A549 (cell line): Measurements from ENCODE around the gene NAV2.

Source experiments
- CEBPB ChIP-seq, 2 experiments: fragments of >200 bp in 1 of 2; sonication (Bioruptor Twin) in 1 of 2; formaldehyde crosslinking in 1 of 2; IDR thresholded peaks; 2 replicates each; pipeline ENCODE4 v1.6.1; 2012 to 2016
- CTCF ChIP-seq: fragments of >200 bp; sonication (Bioruptor Twin); formaldehyde crosslinking; IDR thresholded peaks from 3 replicates; pipeline ENCODE4 v1.5.1; 2016
- EHMT2 ChIP-seq: fragments of 200-600 bp; sonication (generic); IDR thresholded peaks from 2 replicates; pipeline ENCODE4 v1.6.1; 2016; ENCODE audit warnings: antibody characterized with exemption, low read depth, mild to moderate bottlenecking, moderate library complexity
- GATA3 ChIP-seq: IDR thresholded peaks from 2 replicates; pipeline ENCODE4 v1.6.1; 2012; ENCODE audit warnings: borderline replicate concordance
- MAFK ChIP-seq: fragments of 450-650 bp; IDR thresholded peaks from 2 replicates; pipeline ENCODE4 v1.6.1; 2014; ENCODE audit not compliant: partially characterized antibody
- RAD21 ChIP-seq, 2 experiments: fragments of >200 bp in 1 of 2; sonication (Bioruptor Twin) in 1 of 2; formaldehyde crosslinking in 1 of 2; IDR thresholded peaks in 1 of 2; conservative IDR thresholded peaks in 1 of 2; 2 replicates in 1 of 2; 3 replicates in 1 of 2; pipeline ENCODE4 v1.6.1; 2012 to 2018; ENCODE audit warnings: inconsistent platforms in 1 of 2
- RNF2 ChIP-seq: fragments of 200-600 bp; sonication (generic); IDR thresholded peaks from 2 replicates; pipeline ENCODE4 v1.6.1; 2016; ENCODE audit warnings: low read depth, mild to moderate bottlenecking, antibody characterized with exemption, moderate library complexity, borderline replicate concordance
- SMC3 ChIP-seq: fragments of >200 bp; sonication (Bioruptor Twin); formaldehyde crosslinking; IDR thresholded peaks from 3 replicates; pipeline ENCODE4 v1.6.1; 2018; ENCODE audit warnings: inconsistent platforms

GRCh38 chr11:19891022-19891421 lies 178.4 kb downstream of the NAV2 start:
- TF ChIP-seq CTCF (no peak), EHMT2 (no peak), RAD21 (conservative IDR thresholded peaks at IDR 0.05 in 1 of 2, IDR thresholded peaks at IDR 0.05 in 1 of 2) (no peak), RNF2 (no peak), MAFK (no peak), SMC3 (no peak), GATA3 (no peak), CEBPB (IDR thresholded peaks at IDR 0.05) (no peak)
